ENCODE results near the gene ZNF644. TPM values are rescaled to one million over a fixed set of nuclear protein-coding genes. Genes with fewer than 3 reads are reported as not detected.
"Not testable (repeated sequence)": the region's sequence is repeated elsewhere in the genome, so short reads cannot be mapped to it uniquely, and the experiment has no call there.

ZNF644 gene
- total and polyA plus RNA-seq, 4 donors = 12.2 to 121 (median 35.5) TPM

DNA sequence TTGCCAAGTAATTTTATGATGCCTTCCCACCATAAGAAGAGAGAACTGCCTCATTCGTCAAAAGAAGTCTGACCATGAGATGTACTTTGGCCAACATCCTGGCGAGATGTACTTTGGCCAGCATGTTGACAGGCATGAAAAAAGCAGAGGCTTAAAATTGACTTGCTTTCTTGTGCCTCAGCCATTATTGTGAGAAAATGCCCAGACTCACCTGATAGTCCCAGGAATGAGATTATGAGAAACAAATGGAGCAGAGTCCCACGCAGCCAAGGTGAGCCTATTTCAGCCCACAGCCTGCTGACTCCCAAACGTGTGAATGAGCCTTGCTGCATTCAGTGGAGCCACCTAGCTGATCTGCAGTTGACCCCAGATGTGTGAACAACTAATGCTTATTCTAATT is 43.5 kb upstream of the ZNF644 start:
- Histone ChIP-seq H3K4me1 (ENCODE audit: control insufficient read depth in 5 of 5, insufficient read depth in 5 of 5, low read length in 5 of 5) (peaks cover 0 to under 1% (median 0%) of the 10 kb centered on the region in 5 donors), H3K27me3 (ENCODE audit: control insufficient read depth in 3 of 3, insufficient read depth in 3 of 3, low read length in 2 of 3) (no peaks in the 10 kb centered on the region), H3K9ac (ENCODE audit: insufficient read depth in 1 of 2, low read length in 2 of 2) (no peak overlapping the region), H3K27ac (ENCODE audit: low read depth in 1 of 2, low read length in 1 of 2) (no peak overlapping the region), H3K4me3 (no peak overlapping the region), H3K9me3 (ENCODE audit: control insufficient read depth in 4 of 4, insufficient read depth in 3 of 4, low read length in 3 of 4) (peaks cover 0 to 4% (median 0%) of the 10 kb centered on the region in 4 donors), H3K36me3 (ENCODE audit: control insufficient read depth in 4 of 4, insufficient read depth in 4 of 4, low read length in 4 of 4) (no peaks in the 10 kb centered on the region)
- DNase-seq (no peak), ATAC-seq (ENCODE audit: insufficient read depth, low FRiP score) (no peak)
- TF ChIP-seq, protein P1, sequence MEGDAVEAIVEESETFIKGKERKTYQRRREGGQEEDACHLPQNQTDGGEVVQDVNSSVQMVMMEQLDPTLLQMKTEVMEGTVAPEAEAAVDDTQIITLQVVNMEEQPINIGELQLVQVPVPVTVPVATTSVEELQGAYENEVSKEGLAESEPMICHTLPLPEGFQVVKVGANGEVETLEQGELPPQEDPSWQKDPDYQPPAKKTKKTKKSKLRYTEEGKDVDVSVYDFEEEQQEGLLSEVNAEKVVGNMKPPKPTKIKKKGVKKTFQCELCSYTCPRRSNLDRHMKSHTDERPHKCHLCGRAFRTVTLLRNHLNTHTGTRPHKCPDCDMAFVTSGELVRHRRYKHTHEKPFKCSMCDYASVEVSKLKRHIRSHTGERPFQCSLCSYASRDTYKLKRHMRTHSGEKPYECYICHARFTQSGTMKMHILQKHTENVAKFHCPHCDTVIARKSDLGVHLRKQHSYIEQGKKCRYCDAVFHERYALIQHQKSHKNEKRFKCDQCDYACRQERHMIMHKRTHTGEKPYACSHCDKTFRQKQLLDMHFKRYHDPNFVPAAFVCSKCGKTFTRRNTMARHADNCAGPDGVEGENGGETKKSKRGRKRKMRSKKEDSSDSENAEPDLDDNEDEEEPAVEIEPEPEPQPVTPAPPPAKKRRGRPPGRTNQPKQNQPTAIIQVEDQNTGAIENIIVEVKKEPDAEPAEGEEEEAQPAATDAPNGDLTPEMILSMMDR (IDR thresholded peaks at IDR 0.05; ENCODE audit: control extremely low read depth, extremely low read depth) = no peak
- WGBS, 2 donors = 79 to 82% methylated on average over 4 of the region's 4 CpGs

DNA sequence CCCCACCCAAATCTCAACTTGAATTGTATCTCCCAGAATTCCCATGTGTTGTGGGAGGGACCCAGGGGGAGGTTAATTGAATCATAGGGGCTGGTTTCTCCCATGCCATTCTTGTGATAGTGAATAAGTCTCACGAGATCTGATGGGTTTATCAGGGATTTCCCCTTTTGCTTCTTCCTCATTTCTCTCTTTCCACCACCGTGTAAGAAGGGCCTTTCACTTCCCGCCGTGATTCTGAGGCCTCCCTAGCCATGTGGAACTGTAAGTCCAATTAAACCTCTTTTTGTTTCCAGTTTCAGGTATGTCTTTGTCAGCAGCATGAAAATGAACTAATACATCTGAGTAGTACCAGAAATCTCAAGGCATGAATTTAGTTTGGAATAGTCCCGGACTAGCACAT is 41.6 kb upstream of the ZNF644 start:
- H3K9me3 ChIP-seq (ENCODE audit: control insufficient read depth in 4 of 4, insufficient read depth in 3 of 4, low read length in 3 of 4); H3K9ac ChIP-seq (ENCODE audit: insufficient read depth in 1 of 2, low read length in 2 of 2); H3K27ac ChIP-seq (ENCODE audit: low read depth in 1 of 2, low read length in 1 of 2); H3K27me3 ChIP-seq (ENCODE audit: control insufficient read depth in 3 of 3, insufficient read depth in 3 of 3, low read length in 2 of 3); H3K4me3 ChIP-seq; H3K4me1 ChIP-seq (ENCODE audit: control insufficient read depth in 5 of 5, insufficient read depth in 5 of 5, low read length in 5 of 5); DNase-seq; ATAC-seq (ENCODE audit: insufficient read depth, low FRiP score); H3K36me3 ChIP-seq (ENCODE audit: control insufficient read depth in 4 of 4, insufficient read depth in 4 of 4, low read length in 4 of 4): not testable (repeated sequence)
- WGBS, 2 donors = 64 to 75% methylated on average over 5 of the region's 5 CpGs

DNA sequence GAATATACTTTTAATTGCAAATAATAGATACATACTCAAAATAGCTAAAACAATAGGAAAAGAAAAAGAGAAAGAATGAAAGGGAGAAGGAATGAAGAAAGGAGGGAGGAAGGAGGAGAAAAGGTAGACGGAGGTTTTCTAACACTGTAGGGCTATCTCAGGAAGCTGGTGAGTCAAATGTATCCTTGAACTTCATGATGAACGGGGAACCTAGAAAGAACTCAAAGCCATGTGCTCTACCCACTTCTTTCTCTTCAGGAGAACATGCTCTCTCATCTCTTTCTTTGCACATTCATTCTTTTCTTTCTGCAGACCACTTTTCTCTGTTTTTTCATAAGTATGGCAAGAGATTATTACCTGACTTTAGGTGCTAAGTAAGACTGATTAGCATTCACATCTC is 37.3 kb upstream of the ZNF644 start:
- Histone ChIP-seq H3K36me3 (ENCODE audit: control insufficient read depth in 4 of 4, insufficient read depth in 4 of 4, low read length in 4 of 4) (no peaks in the 10 kb centered on the region), H3K4me3 (no peak overlapping the region), H3K27ac (ENCODE audit: low read depth in 1 of 2, low read length in 1 of 2) (no peak overlapping the region), H3K4me1 (ENCODE audit: control insufficient read depth in 5 of 5, insufficient read depth in 5 of 5, low read length in 5 of 5) (no peaks in the 10 kb centered on the region), H3K9ac (ENCODE audit: insufficient read depth in 1 of 2, low read length in 2 of 2) (no peak overlapping the region), H3K27me3 (ENCODE audit: control insufficient read depth in 3 of 3, insufficient read depth in 3 of 3, low read length in 2 of 3) (no peaks in the 10 kb centered on the region), H3K9me3 (ENCODE audit: control insufficient read depth in 4 of 4, insufficient read depth in 3 of 4, low read length in 3 of 4) (peaks cover 0 to 3% (median 0%) of the 10 kb centered on the region in 4 donors)
- DNase-seq (no peak), ATAC-seq (ENCODE audit: insufficient read depth, low FRiP score) (no peak)
- TF ChIP-seq, protein P1 (IDR thresholded peaks at IDR 0.05; ENCODE audit: control extremely low read depth, extremely low read depth) = no peak
- 71% methylated on average over 2 of the region's 2 CpGs for WGBS, 2 donors

DNA sequence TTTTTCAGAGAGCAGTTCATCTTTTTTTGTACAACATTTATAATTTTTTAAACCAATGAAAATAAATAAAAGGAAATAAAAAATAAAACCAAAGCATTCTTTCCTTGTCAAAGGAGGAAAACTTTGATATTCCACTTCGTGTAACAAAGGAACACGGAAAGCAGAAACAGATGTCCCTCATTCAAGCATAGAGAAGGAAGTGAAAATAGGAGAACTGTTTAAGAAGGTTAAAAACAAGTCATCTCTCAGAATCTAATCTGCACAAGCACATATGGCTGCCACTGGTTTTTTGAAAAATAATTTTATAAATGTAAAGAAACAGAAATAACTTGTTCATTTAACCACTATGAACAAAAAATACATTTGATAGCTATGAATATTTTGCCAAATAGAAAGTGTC is 35.9 kb upstream of the ZNF644 start:
- no peaks in the 10 kb centered on the region for H3K4me1 ChIP-seq (ENCODE audit: control insufficient read depth in 5 of 5, insufficient read depth in 5 of 5, low read length in 5 of 5)
- no peak overlapping the region for H3K27ac ChIP-seq (ENCODE audit: low read depth in 1 of 2, low read length in 1 of 2)
- H3K27me3 ChIP-seq (ENCODE audit: control insufficient read depth in 3 of 3, insufficient read depth in 3 of 3, low read length in 2 of 3) = no peaks in the 10 kb centered on the region
- ATAC-seq (ENCODE audit: insufficient read depth, low FRiP score) (no peak), DNase-seq (no peak)
- H3K9me3 ChIP-seq (ENCODE audit: control insufficient read depth in 4 of 4, insufficient read depth in 3 of 4, low read length in 3 of 4) = peaks cover 0 to 3% (median 0%) of the 10 kb centered on the region in 4 donors
- H3K9ac ChIP-seq (ENCODE audit: insufficient read depth in 1 of 2, low read length in 2 of 2) = no peak overlapping the region
- TF ChIP-seq, protein P1 (IDR thresholded peaks at IDR 0.05; ENCODE audit: control extremely low read depth, extremely low read depth) = no peak
- no peak overlapping the region for H3K4me3 ChIP-seq
- H3K36me3 ChIP-seq (ENCODE audit: control insufficient read depth in 4 of 4, insufficient read depth in 4 of 4, low read length in 4 of 4) = no peaks in the 10 kb centered on the region
- WGBS, 2 donors = 24 to 48% methylated on average over 2 of the region's 2 CpGs

Measured in lung (tissue), 12 donors.